Nephron progenitor cell (in vitro differentiated cells): ENCODE measurements around the gene BZW1.

Source experiments
- DNase-seq: peaks from one replicate; pipeline ENCODE4 v3.0.0; 2021
- H3K27ac Mint-ChIP-seq: 2 replicates; pipeline ENCODE4 v1.8.0; 2021; ENCODE audit warnings: mild to moderate bottlenecking, moderate library complexity, mixed read lengths
- H3K27me3 Mint-ChIP-seq: 2 replicates; pipeline ENCODE4 v1.8.0; 2021; ENCODE audit warnings: mild to moderate bottlenecking, low read depth, mixed read lengths; ENCODE audit not compliant: poor library complexity
- H3K36me3 Mint-ChIP-seq: 2 replicates; pipeline ENCODE4 v1.8.0; 2021; ENCODE audit warnings: low read depth, mixed read lengths
- H3K4me1 Mint-ChIP-seq: 2 replicates; pipeline ENCODE4 v1.8.0; 2021; ENCODE audit warnings: mixed read lengths
- H3K4me3 Mint-ChIP-seq: 2 replicates; pipeline ENCODE4 v1.8.0; 2021; ENCODE audit warnings: mild to moderate bottlenecking, moderate library complexity, mixed read lengths
- H3K9me3 Mint-ChIP-seq: 2 replicates; pipeline ENCODE4 v1.8.0; 2021; ENCODE audit warnings: mild to moderate bottlenecking, moderate library complexity, mixed read lengths
- TF ChIP-seq, protein P1 (sequence below): fragments of 200-600 bp; sonication (generic); IDR thresholded peaks from 2 replicates; pipeline ENCODE4 v1.5.0; 2021; ENCODE audit warnings: antibody characterized with exemption

The BZW1 gene

GRCh38 chr2:200786826-200787225 lies 24.9 kb upstream of the BZW1 start:
- H3K36me3 Mint-ChIP-seq = no peaks in the 10 kb centered on the region
- H3K27me3 Mint-ChIP-seq = peaks cover 23% of the 10 kb centered on the region
- TF ChIP-seq, protein P1, sequence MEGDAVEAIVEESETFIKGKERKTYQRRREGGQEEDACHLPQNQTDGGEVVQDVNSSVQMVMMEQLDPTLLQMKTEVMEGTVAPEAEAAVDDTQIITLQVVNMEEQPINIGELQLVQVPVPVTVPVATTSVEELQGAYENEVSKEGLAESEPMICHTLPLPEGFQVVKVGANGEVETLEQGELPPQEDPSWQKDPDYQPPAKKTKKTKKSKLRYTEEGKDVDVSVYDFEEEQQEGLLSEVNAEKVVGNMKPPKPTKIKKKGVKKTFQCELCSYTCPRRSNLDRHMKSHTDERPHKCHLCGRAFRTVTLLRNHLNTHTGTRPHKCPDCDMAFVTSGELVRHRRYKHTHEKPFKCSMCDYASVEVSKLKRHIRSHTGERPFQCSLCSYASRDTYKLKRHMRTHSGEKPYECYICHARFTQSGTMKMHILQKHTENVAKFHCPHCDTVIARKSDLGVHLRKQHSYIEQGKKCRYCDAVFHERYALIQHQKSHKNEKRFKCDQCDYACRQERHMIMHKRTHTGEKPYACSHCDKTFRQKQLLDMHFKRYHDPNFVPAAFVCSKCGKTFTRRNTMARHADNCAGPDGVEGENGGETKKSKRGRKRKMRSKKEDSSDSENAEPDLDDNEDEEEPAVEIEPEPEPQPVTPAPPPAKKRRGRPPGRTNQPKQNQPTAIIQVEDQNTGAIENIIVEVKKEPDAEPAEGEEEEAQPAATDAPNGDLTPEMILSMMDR = no peak
- H3K9me3 Mint-ChIP-seq = no peaks in the 10 kb centered on the region
- H3K27ac Mint-ChIP-seq = peak overlapping the region; percentile 70
- no peak overlapping the region for H3K4me3 Mint-ChIP-seq
- H3K4me1 Mint-ChIP-seq = peaks cover 37% of the 10 kb centered on the region
- no peak for DNase-seq

DNA sequence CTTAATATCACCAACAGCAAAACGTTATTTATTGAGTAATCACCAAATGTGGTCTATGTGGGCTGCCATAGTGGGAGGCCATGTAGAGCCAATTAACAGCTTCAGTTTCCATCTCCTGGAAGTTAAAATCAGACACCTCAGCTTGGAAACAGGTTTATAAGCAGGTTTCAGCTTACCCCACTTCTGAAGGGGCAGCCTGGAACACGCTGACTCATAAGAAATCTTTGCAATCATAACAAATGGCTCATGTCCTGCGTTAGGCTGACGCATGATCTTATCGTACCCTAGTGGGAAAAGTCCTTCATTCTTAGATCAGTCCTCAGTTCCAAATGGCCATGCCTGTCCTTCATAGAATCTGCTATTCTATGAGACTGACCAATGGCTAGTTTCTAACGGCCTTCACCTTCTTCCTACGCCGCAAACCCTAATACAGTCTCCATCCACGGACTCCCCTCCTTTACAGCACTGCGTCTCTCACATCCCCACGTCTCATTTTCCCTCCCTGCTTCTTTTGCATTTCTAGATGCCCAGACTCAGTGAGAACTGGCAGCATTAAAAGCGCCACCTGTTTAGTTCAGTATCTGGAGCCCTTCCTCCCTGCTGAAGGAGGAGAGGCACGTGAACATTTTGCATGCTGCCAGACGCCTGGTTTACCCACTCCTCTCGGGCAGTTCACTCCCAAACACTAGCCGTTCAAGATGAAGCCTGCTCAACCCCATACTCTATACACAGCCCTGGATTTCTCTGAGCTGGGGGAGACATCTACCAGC lies 24.2 kb upstream of the BZW1 start:
- no peaks in the 10 kb centered on the region for H3K36me3 Mint-ChIP-seq
- peaks cover 37% of the 10 kb centered on the region for H3K4me1 Mint-ChIP-seq
- H3K27ac Mint-ChIP-seq = peak overlapping the region; percentile 12
- no peak for DNase-seq
- peak overlapping the region; percentile 6 for H3K4me3 Mint-ChIP-seq
- peaks cover 20% of the 10 kb centered on the region for H3K27me3 Mint-ChIP-seq
- TF ChIP-seq, protein P1 = no peak
- no peaks in the 10 kb centered on the region for H3K9me3 Mint-ChIP-seq

- H3K36me3 Mint-ChIP-seq = no peaks in the 10 kb centered on the region
- no peaks in the 10 kb centered on the region for H3K9me3 Mint-ChIP-seq
- peaks cover 37% of the 10 kb centered on the region for H3K4me1 Mint-ChIP-seq
- no peak for DNase-seq
- TF ChIP-seq, protein P1 = no peak
- H3K27ac Mint-ChIP-seq = peak overlapping the region; percentile 94
- peak overlapping the region; percentile 6 for H3K4me3 Mint-ChIP-seq
- peaks cover 20% of the 10 kb centered on the region for H3K27me3 Mint-ChIP-seq
Measured at GRCh38 chr2:200788121-200788718, 23.5 kb upstream of the BZW1 start.

DNA sequence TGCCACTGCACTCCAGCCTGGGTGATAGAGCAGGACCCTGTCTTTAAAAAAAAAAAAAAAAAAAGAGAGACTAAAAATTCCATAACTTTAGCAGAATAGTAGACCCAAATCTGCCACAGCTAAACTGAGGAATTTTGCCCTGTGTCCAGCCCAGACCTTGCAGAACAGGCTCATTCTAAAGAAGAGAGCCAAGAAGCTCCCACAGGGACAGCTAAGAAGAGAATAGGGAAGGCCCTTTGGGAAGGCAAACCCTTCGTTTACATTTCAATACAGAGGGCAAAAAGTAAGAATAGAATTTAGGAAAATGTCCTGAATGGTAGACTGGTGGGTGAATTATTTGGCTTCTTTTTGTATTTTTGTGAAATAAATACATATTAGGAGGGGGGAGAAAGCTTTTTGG lies 21.5 kb upstream of the BZW1 start:
- no peak overlapping the region for H3K4me3 Mint-ChIP-seq

GRCh38 chr2:200791905-200792304 lies 19.8 kb upstream of the BZW1 start:
- Mint-ChIP-seq H3K36me3 (peaks cover 3% of the 10 kb centered on the region), H3K27me3 (peaks cover 23% of the 10 kb centered on the region), H3K4me1 (peaks cover 32% of the 10 kb centered on the region), H3K27ac (no peak overlapping the region), H3K4me3 (no peak overlapping the region), H3K9me3 (no peaks in the 10 kb centered on the region)
- TF ChIP-seq, protein P1 = no peak
- no peak for DNase-seq

More for the DNA sequence above, 21.5 kb upstream of the BZW1 start:
- H3K27me3 Mint-ChIP-seq = peaks cover 18% of the 10 kb centered on the region
- TF ChIP-seq, protein P1 = no peak
- H3K4me1 Mint-ChIP-seq = peaks cover 41% of the 10 kb centered on the region
- no peak overlapping the region for H3K27ac Mint-ChIP-seq
- H3K36me3 Mint-ChIP-seq = peaks cover 3% of the 10 kb centered on the region
- no peaks in the 10 kb centered on the region for H3K9me3 Mint-ChIP-seq
- DNase-seq = no peak
